ENCODE data around the gene VTI1A. TPM values are rescaled to one million over a fixed set of nuclear protein-coding genes. Genes with fewer than 3 reads are reported as not detected.

The VTI1A gene
- total and polyA plus RNA-seq, 2 of the 13 experiments (the other 11 are each of a cell fraction or from before 2014, with no cell fraction given), result 11.7 to 32.7 TPM

GRCh38 chr10:112817981-112818777, 371.2 kb downstream of the VTI1A start (continued):
- no peak for TF ChIP-seq E2F5 (CRISPR knock-in tag; conservative IDR thresholded peaks at IDR 0.05)

GRCh38 chr10:112819231-112819630, 372.2 kb downstream of the VTI1A start:
- Histone ChIP-seq H3K9ac (ENCODE audit: insufficient read depth, low read depth, low read length) (no peak overlapping the region), H3K79me2 (ENCODE audit: insufficient read depth, low read length) (no peaks in the 10 kb centered on the region), H3K4me1 (ENCODE audit: insufficient read depth, low read length) (peaks cover 51% of the 10 kb centered on the region), H4K20me1 (ENCODE audit: insufficient read depth, low read length) (no peaks in the 10 kb centered on the region), H3K36me3 (replicated peaks in 1 of 2; ENCODE audit: control insufficient read depth in 1 of 2, insufficient read depth in 2 of 2, low read length in 2 of 2) (no peaks in the 10 kb centered on the region; a peak in 1 of 5 replicates), H3K4me3 (replicated peaks in 1 of 3; ENCODE audit: insufficient read depth in 1 of 3, low read depth in 2 of 3, low read length in 3 of 3) (no peak overlapping the region), H3K9me3 (ENCODE audit: low read length) (no peaks in the 10 kb centered on the region), H3K27ac (ENCODE audit: extremely low read length, insufficient read depth, low read length) (no peak overlapping the region), H2AFZ (ENCODE audit: low read length) (no peak overlapping the region), H3K27me3 (ENCODE audit: control insufficient read depth in 1 of 2, insufficient read depth in 2 of 2, low read length in 2 of 2) (no peaks in the 10 kb centered on the region), H3K4me2 (ENCODE audit: low read depth, low read length) (no peak overlapping the region)
- FAIRE-seq (no peak), ATAC-seq (no peak), DNase-seq (ENCODE audit: low spot score) (no peak)
- no TSS peak for BruUV-seq (replicated peaks)
- in situ Hi-C loops (cut with HindIII; ENCODE audit: extremely low pct_ligation_motif_present, low pct_unique_long_range_greater_than_20kb) (no loop called here), intact Hi-C loops (cut with micrococcal nuclease; ENCODE audit: unreplicated experiment) (loop anchor here (10.0 kb wide), 1 partner anchor 254 kb away; no protein-coding TSS in a partner anchor)
- ChIA-PET CTCF (ENCODE audit: low intra/inter-chr PET ratio, low total read pairs) (no interaction called here), POLR2A (no interaction called here)
- no peak for TF ChIP-seq ZKSCAN1 (IDR thresholded peaks at IDR 0.05; ENCODE audit: low read length)
- TF ChIP-seq ARID2 (CRISPR knock-in tag; IDR thresholded peaks at IDR 0.05; ENCODE audit: borderline replicate concordance), result no peak
- no peak for TF ChIP-seq RXRA (CRISPR knock-in tag; IDR thresholded peaks at IDR 0.05)
- no peak for TF ChIP-seq NFYC (CRISPR knock-in tag; IDR thresholded peaks at IDR 0.05)
- WGBS (ENCODE audit: low lambda C conversion rate), result 100% methylated on average over 4 of the region's 7 CpGs

GRCh38 chr10:112820320-112820719, 373.3 kb downstream of the VTI1A start:
- H3K79me2 ChIP-seq (ENCODE audit: insufficient read depth, low read length), result no peaks in the 10 kb centered on the region
- intact Hi-C loops (cut with micrococcal nuclease; ENCODE audit: unreplicated experiment) (no loop called here), in situ Hi-C loops (cut with HindIII; ENCODE audit: extremely low pct_ligation_motif_present, low pct_unique_long_range_greater_than_20kb) (no loop called here)
- ATAC-seq (no peak), FAIRE-seq (no peak), DNase-seq (ENCODE audit: low spot score) (no peak)
- H3K4me1 ChIP-seq (ENCODE audit: insufficient read depth, low read length), result peaks cover 43% of the 10 kb centered on the region
- H3K27me3 ChIP-seq (ENCODE audit: control insufficient read depth in 1 of 2, insufficient read depth in 2 of 2, low read length in 2 of 2), result no peaks in the 10 kb centered on the region
- H3K4me2 ChIP-seq (ENCODE audit: low read depth, low read length), result no peak overlapping the region
- no peak overlapping the region for H3K27ac ChIP-seq (ENCODE audit: extremely low read length, insufficient read depth, low read length)
- H3K9ac ChIP-seq (ENCODE audit: insufficient read depth, low read depth, low read length), result no peak overlapping the region
- WGBS (ENCODE audit: low lambda C conversion rate), result 100% methylated on average over 1 of the region's 1 CpG
- no peak for TF ChIP-seq MAFF (IDR thresholded peaks at IDR 0.05; ENCODE audit: low read depth, low read length)
- no peak for TF ChIP-seq ZNF747 (CRISPR knock-in tag; IDR thresholded peaks at IDR 0.05; ENCODE audit: borderline replicate concordance)
- no peak for TF ChIP-seq ZNF446 (CRISPR knock-in tag; IDR thresholded peaks at IDR 0.05)
- no peak for TF ChIP-seq ZBTB21 (CRISPR knock-in tag; IDR thresholded peaks at IDR 0.05)
- no peak for TF ChIP-seq NFATC3 (CRISPR knock-in tag; IDR thresholded peaks at IDR 0.05)
- H3K36me3 ChIP-seq (replicated peaks in 1 of 2; ENCODE audit: control insufficient read depth in 1 of 2, insufficient read depth in 2 of 2, low read length in 2 of 2), result no peaks in the 10 kb centered on the region; a peak in 1 of 5 replicates
- no peaks in the 10 kb centered on the region for H4K20me1 ChIP-seq (ENCODE audit: insufficient read depth, low read length)
- BruUV-seq (replicated peaks), result no TSS peak
- no peaks in the 10 kb centered on the region for H3K9me3 ChIP-seq (ENCODE audit: low read length)
- no peak overlapping the region for H2AFZ ChIP-seq (ENCODE audit: low read length)
- POLR2A ChIA-PET, result no interaction called here
- CTCF ChIA-PET (ENCODE audit: low intra/inter-chr PET ratio, low total read pairs), result no interaction called here
- H3K4me3 ChIP-seq (replicated peaks in 1 of 3; ENCODE audit: insufficient read depth in 1 of 3, low read depth in 2 of 3, low read length in 3 of 3), result no peak overlapping the region

All from HepG2 (cell line).